GM19372 (cell line): ENCODE measurements around the gene SNAP25.

Source experiments
- ATAC-seq: cut with Tn5 transposase; IDR thresholded peaks from one replicate; pipeline ENCODE4 v1.9.1; 2021; ENCODE audit warnings: mild to moderate bottlenecking, low read depth, moderate library complexity; ENCODE audit not compliant: unreplicated experiment

The SNAP25 gene

DNA sequence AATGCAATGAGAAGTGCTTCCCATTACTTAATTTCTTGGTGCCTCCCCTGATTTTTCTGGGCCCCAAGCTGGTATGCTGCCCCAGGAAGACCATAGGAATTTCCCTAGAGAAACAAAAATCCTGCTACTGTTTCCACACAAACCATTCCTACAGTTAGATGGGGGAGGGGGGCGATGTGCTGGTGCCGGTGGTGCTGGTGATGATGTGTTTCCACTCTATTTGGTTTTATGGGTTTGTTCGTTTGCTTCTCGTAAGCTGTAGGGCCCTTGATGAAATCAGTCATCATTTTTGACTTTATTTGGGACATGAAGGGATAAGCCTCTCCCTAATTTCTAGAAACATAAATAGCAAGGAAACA, 110.2 kb downstream of the SNAP25 start:
- no peak for ATAC-seq

DNA sequence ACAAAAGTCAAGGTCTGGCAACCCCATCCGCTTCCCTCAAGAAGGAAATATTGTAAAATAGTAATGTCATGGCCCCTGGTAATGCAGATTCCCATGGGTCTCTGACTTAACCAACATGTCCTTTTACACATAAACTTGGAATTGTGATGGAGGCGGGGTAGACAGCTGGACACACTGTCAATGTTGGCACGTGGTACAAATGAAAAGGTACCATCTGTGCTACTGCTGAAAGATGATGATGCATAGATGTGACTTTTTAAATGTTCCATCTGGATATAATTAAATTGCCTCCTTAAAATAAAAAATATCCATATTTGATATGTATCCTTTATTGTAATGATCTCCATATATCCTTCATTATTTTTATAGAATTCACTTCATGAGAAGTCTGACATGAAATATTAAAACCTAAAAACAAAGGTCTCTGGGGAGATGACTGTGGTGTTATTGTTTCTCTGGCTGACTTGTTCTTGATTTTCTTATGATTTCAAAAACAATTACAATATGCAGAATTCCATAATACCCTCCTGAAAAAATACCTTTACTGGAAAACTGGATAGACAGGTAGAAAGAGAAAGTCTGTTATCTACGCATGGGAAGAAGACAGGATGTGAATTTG, 110.9 kb downstream of the SNAP25 start:
- no peak for ATAC-seq

DNA sequence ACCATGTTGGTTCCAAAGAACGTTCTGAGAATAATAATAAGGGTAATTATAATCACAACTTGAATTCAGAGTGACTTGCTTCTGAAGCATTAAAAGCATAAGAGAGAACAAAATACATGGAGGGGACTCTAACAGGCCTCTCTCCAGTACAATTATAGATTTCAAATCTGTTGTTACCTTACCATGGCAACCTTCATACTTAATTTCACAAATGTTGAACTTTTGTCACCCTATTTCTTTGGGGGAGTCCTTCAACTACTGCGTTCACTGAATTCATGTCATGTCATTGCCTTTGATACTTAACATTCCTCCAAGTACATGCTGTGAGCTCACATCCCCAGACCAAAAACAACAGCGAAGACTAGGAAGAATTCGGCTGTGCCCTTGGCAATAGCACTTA, 111.4 kb downstream of the SNAP25 start:
- ATAC-seq, result no peak

DNA sequence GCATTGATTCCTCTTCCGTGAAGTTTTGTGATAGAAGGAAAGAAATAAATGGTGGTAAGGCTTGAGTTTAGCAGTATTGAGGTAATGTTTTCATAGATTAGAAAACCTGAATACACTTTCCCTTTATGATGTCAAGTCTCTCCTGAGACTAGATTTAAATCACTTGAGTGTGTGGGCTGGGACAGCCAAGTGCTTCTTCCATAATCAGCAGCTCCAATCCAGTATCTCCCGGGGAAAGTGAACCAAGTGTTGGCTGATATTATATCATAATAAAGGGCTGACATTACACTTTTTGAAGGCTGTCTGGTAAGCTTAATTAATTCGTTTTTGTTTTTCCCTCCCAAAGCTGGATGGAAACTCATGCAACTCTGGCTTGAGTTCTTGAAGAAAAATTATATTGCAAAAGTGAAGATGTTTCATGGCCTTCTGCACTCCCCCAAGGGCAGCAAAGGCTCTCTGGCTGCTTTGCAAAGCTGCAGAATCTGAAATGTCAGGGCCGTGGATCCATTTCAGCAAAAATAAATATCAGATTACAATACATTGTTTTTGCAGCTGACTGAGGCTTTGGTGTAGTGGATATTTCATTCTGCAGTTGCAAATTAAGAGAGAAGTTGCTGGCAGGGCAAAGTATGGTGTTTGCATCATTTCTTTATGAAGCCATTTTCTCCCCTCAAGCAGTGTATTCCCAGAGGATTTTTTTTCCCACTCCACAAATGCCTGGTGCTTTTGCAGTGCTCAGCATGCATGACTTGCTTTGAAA, 114.2 kb downstream of the SNAP25 start:
- no peak for ATAC-seq

DNA sequence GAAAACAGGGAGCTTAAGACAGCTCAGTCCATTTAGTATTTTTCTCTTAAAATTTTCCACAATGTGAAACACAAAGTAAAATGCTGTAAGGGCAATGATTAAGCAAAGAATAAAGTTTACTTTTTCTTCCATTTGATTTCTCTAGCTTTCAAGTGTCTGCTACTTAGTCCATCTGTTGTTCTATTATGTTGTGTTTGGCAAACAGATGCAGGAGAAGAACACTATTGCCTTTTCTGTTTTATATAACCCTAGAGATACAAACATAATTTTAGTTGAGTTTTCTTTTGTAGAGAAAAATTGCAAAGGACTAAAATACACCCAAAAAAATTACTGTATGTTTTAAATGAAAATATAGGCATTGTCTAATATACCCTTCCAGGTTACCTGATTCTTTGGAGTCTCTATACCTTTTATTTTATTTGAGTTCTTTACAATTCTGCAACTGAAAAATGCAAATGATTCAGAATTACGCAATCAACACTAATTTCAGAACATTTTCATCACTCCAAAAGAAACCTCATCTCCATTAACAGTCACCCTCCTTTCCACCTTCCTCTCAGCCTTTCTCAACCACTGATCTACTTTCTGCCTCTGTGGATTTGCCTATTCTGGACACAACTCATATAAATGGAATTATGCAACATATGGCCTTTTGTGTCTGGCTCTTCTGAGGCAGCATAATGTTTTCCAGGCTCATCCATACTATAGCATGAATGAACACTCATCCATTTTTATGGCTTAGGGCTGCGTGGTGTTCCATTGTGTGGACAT, 118.5 kb downstream of the SNAP25 start:
- ATAC-seq, result no peak

DNA sequence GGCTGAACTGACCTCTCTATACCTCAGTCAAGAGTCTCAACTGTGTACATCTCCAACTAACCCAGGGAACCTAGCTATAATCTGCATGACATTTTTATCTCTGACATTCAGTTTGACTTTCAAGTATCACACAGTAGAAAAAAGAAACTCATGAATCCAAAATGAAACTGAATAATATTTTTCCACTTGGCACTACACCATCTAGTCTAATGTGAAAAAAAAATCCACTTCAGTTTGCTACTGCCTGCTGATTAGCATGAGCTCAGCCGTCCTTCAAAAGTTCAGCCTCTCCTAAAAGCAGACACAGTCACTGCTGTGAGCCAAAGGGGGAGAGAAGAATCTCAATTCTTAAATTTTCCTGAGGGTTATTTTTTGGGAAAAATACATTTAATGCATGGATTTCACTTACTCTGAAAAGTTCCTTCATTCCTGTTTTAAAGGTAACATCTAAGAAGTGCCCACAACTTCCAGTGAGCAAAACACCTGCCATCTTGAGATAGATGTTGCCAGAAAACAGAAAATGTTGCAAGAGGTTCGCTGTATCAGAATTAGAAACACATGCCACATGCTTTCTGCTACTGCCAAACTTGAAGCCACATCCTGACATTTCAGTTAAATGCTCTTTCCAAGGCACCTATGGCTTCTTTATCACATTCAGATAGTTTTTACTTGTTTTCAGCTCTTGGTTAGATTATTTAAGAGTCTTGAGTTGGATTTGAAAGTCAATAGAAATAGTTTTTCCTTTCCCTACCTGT, 120.0 kb downstream of the SNAP25 start:
- no peak for ATAC-seq

DNA sequence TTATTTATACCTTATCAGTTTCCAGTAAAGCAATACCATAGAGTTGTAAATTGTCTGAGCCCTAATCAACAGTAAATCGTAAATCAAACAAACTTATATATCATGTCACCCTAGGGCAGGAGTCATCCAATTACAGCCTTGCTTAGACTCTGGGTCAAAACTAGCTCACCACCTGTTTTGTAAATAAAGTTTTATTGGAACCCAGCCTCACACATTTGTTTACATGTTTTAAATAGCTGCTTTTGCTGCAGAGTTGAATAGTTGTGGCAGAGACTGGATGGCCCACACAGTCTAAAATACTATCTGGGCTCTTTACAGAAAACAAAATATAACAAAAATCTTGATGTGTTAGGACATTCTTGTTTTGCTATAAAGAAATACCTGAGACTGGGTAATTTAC, 121.0 kb downstream of the SNAP25 start:
- no peak for ATAC-seq

DNA sequence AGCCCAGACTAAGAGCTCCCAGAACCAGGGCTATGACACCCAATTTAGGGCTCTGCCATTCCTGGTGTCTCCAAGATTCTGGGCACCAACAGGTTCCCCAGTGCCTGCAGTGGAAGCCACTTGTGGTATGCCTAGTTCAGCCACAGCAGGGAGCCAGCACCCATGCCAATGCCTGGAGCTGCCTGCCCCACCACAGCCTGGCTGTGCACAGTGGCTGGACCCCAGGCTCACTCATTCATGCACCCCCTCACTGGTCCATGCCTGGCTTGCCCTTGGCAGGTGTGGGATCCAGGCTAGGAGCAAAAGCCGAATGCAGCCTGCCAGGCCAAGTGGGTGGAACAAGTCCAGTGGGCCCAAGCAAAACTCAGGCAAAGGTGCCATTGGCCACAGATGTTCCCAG, 123.5 kb downstream of the SNAP25 start:
- ATAC-seq, result no peak

DNA sequence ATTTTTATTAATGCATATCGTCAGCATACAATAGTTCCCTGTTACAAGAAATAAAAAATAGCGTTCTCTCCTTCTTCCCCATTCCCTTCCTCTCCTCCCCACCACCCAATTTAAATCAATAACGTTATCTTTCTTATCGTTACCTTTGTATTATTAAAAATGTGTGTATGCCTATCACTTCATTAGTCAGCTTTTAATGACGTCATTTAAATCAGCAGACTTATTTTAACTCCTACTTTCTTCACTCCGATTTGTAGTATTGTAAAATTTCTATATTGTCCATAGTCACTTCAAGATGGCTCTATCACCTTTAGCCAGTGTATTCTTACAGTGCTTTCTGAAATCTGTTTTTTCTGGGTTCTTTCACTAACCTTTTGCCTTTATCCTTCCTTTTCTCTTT, 126.3 kb downstream of the SNAP25 start:
- no peak for ATAC-seq

DNA sequence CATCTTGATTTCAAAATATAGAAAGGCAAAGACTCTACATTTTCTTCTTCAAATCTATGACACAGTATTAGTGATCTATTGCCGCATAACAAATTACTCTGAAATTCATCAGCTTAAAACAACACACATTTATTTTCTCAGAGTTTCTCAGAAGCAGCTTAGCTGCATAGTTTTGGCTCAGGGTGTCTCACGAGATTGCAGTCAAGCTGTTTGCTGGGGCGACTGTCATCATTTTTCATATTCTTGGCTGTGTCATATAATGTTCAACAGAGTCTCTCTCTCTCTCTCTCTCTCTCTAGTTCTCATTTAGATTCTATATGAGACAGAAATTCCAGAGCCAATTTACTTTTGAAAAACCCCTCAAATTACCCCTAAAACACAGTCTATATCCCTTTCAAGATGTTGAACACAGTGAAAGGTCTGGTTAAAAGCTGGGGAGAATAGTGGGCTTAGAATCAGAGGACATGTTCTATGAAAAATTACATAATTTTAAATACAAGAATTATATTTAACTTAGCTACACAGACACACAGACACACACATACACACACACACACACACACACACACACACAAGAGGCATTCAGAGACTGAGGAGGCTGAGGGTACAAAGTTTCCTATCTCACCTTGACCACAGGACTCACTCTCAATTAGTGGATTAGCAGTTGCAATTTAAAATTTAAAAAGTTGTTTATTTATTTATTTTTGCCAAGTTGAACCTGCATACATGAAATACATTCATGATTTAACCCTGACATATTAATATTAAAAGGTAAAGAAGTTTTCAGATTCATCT, 128.7 kb downstream of the SNAP25 start:
- no peak for ATAC-seq

DNA sequence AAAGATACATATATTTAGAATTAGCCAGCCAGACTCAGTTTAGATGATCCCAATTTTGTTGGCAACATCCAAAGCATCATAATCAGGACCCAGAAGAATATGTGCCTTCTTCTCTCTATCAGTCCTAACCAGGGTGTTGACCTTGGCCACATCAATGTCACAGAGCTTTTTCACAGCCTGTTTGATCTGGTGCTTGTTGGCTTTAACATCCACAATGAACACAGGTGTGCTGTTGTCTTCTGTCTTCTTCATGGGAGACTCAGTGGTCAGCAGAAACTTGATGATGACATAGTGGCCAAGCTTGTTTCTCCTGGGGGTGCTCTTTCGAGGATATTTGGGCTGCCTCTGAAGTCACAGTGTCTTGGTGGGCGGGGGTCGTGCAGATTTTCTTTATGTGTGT, 130.5 kb downstream of the SNAP25 start:
- no peak for ATAC-seq

DNA sequence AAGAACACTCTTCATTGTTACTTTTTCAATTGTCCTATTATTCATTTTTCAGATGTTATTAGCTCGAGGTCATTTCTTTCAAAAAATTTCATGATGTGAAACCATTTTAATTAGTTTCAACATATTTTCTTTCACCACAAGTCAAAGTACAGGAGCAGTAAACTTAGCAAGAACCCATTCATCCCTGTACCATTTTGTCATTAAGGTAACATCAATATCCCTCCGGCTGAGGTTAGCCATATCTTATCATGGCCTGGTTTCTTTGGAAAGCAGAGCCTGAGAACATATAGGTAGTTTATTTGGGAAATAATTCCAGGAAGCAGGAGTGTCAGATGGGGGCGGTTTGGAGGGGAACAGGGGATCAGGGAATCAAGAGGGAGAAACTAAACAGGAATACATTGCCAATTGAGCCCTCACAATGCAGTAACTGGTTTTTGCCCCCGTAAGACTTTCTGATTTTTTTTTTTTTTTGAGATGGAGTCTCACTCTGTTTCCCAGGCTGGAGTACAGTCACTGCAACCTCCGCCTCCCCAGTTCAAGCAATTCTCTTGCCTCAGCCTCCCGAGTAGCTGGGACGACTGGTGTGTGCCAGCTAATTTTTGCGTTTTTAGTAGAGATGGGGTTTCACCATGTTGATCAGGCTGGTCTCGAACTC, 131.7 kb downstream of the SNAP25 start:
- no peak for ATAC-seq

DNA sequence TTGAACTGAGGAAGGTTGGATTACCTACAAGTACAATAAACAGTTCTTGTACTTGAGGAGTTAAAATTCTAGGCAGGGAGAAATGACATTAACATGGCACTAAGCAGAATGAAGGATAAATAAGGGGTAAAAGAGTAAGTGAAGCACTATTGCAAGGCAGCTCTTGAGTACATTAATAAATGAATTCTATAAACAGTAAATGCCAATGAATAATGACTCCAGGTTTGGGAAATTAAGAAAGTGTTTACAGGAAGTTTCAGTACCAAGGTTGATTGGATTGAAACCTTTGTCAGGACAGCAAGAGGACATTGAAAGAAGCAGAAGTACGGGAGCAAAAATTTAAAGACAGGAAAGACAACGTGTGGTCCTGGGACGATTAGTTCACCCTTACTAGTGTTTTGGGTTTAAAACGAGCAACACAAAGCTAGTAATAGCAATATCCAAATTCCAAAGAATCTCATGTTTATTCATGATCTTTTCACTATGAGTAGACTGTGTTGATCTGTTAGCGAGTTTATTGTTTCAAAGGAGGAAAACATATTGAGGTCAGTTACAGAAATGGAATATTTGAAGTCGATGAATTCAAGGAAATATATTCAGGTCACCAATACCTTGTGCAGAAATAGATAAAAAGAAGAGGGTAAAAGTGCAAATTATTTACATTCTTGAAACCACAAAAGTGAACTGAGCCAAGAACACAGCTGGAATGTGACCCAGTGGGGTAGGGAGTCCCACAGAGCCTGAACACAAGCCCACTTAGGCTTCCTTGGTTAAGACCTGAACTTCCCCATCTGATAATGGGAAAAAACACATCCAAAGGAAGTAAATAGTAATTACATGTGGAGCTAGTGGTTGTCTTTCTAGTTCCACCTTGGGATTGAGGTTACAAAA, 134.5 kb downstream of the SNAP25 start:
- ATAC-seq, result no peak

DNA sequence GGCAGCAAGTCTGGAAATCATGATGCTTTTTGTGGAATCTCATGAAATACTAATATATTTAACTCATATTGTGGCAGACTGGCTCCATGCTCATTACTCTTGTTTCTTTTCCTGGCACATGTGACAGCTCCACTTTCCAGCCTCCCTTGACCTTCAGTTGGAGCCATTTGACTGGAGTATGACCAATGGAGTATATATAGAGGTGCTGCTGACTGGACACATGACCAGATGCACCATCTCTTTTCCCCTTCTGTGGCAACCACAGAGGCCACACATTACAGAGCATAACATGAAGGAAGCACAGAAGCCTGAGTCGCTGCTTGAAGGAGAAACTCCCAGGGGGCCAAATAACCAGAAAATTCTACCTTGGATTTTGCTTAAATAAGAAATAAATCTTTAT, 138.0 kb downstream of the SNAP25 start:
- no peak for ATAC-seq
